GOT3 (cell line): ENCODE results near the gene ANTXR1.

Source experiments
- DNase-seq: peaks from one replicate; lab custom pipeline; 2025; ENCODE audit warnings: mixed read lengths; lab: John Stamatoyannopoulos, UW

ANTXR1 gene

DNA sequence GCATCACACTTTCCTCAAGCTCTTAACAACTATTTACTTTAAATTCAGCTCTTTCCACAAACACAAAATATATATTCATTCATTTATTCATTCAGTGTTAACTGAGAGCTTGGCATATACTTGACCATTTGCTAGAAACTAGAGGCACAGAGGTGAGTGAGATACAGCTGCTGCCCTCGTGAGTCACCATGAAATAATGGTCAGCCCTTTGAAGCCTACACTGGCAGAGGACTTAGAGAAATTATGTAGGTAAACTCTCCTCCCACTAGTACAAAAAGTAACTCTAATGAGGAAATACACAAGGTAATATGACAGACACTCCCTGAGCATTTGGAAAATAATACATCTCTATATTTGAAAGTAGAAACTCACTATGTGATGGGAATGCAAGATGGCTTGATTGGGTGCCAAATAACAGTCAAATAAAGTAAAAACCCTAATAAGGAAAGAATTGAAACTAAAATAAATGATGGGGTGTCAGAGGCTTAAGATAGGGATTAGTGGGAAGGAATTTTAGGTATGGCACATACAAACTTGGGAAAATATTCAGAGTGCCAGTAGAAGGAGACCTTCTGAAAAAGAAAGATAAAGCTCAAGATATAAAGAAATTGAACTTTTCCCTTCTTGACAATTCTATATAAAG lies 61.1 kb downstream of the ANTXR1 start:
- DNase-seq, result no peak

DNA sequence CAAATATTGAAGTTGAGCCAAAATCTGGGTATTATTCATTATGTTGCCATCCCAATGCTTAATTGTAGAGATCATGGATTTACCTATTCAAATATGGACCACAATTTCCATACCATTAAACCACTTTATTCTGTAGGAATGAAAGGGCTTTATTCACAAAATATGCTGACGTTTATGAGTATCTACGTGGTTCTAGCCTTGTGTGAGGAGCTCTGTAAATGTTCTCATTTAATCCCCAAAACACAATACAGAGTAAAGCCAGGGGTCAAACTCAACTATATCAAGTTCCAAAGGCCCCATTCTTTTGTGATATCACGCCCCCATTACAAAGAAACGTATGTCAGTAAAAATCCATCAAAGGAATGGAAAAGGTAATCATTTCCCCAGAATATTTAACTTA lies 61.9 kb downstream of the ANTXR1 start:
- no peak for DNase-seq

DNA sequence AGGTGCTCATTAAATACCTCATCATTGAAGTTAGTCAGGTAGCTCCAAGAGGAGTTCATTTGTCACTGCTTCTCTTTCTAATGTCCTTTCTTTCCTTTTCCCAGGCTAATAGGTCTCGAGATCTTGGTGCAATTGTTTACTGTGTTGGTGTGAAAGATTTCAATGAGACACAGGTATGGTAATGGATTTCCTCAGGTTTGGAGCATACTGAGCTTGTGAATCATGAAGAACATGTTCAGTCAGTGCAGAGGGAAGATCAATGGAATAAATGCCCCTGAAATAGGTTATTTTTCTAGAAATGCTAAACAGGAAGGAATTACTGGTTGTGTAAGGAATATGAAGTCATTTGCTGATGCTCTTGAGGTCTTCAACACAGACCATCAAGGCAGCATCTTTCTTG lies 62.5 kb downstream of the ANTXR1 start:
- no peak for DNase-seq

DNA sequence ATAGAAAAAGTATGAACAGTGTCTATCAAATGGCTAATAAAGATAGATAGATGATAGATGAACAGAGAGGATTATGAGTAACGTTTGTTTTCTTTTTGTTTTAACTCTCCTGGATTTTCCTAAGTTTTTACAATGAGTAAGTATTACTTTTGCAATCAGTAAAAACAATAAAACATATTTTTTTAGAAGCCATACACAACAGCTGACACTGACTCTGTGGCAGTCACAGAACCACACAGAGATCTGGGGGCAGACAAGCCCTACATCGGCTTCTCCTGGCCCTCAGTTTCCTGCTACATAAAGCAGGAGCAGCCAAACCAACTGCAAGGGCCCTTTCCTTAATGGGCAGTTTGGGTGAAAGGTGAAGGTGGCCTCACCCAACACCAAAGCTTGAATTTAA lies 63.6 kb downstream of the ANTXR1 start:
- no peak for DNase-seq

DNA sequence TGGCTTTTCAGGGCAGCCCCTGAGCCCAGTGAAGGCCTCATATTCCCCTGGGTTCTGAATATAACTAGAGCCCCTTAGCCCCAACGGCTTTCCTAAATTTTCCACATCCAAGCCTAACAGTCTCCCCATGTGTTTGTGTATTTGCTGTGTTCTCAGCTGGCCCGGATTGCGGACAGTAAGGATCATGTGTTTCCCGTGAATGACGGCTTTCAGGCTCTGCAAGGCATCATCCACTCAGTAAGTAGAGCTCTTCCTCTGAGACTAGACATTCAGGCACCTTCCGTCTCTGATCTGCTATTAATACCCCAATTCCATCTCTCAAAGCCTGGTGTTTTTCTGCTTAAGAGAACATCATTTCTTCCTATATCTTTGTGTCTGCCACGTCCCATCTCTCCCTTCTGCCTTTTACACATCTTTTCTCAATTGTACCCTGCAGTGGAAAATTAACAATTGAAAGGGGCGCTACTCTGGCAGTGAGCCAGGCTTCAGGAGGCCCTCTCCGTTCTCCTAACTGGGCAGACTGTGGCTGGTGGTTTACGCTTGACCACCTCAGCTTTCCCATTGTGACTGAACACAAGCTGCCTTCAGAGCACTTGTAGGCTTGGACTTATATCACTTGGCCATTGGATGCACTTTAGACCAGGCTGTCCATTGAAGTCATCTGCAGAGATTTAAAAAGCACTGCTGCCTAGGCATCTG lies 64.4 kb downstream of the ANTXR1 start:
- no peak for DNase-seq

DNA sequence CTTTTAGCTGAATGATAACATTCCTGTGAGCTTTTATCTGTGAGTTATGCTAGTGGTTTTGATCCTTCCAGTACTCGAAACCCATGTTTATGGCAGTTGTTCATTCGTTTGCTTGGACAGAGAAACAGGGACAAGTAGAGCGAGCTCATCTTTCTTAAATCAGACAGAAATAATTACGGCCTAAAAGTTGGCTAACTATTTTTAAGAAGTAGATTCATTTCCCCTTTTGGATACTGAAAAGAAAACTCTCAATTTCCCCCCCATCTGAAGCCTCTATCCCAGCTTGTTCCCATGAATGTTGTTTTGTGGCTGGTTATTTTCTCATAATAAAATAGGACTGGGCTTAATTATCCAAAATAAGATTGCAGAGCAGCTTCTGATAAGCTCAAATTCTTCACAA lies 67.1 kb downstream of the ANTXR1 start:
- no peak for DNase-seq

DNA sequence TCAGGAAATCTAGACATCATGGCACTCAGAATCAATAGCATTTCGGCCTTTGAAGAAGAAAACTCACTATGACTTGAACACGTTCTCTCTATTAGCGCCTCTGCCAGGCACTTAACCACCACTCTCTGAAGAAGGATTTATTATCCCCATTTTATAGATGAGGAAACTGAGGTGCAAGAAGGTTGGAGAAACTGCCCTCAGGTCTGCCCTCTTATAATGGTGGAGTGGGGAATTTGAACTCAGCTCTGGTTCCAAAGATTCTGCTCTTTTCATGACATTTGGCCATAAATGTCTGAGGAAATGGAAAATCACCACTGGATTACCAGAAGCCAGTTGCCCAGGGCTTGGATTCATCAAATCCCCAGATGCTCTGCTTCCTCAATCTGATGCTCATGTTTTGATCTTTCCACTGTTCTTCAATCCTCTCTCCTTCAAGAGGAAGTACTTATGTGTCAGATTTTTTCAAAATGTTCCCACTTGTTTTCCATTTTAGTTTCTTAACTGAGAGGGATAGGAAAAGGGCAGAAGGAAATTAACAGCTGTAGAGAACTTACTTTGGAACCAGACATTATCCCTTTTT lies 68.1 kb downstream of the ANTXR1 start:
- no peak for DNase-seq

DNA sequence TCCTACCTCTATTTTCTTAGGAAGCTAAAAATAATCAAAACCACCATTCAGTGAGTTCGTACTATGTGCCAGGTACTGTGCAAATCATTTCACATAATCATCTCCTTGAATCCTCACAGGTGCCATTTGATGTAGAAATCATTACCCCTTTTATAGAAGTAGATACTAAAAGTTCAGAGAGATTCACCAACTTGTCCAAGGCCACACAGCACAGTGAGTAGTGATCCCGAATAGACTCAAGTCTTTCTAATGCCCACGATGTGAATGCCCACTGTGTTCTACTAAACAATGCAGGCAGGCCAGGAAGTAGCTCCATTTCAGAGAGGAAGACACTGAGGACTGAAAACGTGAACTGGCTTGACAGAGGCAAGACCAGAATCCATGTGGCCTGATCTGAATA lies 68.8 kb downstream of the ANTXR1 start:
- DNase-seq, result no peak

DNA sequence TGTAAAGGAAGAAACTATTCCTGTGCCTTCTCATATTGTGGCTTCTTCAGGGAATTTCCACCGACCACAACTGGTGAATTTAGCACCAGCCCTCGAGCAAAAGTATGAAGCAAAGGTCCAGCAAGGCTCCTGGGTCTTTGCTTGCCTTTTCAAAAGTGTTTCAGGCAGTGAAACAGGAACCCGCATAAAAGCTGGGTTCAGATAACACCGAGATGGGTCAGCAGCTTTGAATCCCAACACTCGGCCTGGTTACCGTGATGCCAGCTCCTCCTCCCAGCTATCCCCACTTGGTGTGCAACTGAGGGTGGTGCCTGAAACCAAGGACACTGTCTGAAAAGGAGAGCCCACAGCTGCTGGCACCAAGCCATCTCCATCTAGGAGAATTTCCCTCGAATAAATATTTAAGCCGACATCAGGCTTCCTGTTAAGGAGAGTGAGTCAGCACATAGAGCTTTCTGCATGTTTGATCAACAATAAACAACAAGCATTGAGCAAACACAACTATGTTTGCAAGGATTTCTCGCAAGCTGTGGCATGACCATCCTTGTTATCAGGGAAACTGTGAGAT lies 69.5 kb downstream of the ANTXR1 start:
- DNase-seq, result no peak

DNA sequence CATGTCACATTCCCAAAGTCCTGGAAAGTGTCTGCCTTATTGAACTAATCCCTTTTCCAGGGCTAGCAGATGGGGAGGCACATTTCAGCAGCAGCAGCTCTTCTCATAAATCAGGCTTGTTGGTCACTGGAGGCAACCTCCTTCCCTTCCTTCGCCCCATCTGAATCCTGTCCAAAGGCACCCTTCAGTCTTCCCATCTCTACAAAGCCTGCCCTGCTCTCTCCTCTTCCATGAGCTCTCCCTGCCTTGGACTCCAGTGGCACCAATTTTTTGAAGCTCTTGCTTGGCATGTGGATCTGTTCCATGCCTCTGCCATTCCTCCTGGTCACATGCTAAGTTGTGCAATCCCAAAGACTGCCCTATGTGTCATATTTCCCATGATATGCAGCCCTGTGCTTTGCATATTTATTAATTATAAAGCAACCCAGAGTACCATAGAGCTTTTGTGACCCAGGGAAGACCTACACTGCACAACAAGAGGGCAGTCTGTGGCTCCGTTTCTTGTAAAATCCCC lies 70.3 kb downstream of the ANTXR1 start:
- no peak for DNase-seq

DNA sequence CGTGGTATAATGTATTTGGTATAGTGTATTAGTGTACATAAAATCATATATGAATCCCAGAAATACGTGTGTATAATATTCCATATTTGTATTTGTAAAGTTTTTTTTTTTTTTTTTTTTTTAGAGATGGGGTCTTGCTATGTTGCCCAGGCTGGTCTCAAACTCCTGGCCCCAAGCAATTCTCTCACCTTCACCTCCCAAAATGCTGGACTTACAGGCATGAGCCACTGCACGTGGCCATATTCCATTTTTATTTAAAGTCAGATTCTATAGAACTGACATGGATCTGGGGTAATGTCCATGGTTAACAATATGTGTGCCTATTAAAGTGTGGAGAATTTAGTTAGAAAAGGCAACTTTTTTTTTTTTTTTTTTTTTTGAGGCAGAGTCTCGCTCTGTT lies 71.5 kb downstream of the ANTXR1 start:
- DNase-seq, result no peak

DNA sequence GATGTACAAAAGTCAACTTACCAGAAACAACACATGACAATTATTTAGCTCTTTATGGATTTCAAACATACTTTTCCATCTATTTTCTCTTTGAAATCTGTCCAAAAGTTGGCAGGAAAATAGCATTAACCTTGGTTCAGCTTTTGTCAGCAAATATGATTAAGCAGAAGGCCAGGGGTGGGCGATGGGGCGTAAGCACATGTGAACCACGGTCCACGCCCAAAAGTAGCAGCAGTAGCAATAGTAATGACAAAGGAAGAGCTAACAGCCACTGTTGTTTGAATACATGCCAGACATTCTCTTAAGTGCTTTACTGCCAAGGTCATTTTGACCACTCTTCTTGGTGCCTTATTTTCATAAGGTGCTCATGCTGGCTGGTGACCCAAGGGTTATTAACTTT lies 73.5 kb downstream of the ANTXR1 start:
- DNase-seq, result no peak

DNA sequence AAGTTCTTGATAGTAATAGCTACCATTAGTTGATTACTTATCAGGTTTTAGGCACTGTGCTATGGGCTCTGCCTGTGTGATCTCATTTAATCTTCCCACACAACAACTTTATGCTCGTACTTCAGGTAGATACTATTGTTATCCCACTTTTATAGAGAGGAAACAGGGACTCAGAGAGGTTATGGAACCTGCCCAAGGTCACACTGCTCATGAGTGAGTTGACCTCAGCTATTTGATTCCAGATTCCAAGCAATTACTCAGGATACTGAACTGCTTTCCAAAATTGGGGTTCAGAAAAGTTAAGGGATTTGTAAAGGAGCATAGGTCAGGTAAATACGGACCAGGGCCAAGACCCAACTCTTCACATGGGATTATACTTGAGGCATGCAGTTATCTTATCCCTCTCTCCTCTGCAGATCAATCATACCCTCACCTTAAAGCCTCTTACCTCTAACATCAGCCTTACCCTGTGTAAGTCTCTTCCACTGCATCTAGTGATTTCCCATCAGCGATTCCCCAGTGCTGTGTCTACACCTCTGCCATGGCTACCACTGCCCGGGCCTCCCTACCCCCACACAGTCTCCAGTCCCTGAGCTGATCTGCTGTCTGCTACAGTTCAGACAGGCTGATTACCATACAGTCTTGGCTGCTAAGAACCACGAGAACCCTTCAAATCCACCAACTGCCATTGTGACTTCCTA lies 74.4 kb downstream of the ANTXR1 start:
- DNase-seq, result no peak

DNA sequence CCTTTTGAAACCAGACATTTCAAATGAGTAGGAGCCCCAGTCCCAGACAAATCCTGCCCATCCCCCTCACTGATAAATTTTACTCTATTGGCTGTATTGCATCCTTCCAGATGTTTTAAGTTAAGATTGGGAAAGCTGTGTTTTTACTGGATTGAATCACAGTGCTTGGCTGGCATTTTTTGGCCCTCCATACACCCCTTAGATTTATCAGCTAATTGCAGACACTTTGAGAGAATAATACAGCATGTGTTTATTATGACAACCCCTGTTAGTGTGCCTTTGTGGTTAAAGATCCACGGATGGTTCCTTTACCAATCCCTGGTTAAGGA lies 74.9 kb downstream of the ANTXR1 start:
- DNase-seq, result no peak

DNA sequence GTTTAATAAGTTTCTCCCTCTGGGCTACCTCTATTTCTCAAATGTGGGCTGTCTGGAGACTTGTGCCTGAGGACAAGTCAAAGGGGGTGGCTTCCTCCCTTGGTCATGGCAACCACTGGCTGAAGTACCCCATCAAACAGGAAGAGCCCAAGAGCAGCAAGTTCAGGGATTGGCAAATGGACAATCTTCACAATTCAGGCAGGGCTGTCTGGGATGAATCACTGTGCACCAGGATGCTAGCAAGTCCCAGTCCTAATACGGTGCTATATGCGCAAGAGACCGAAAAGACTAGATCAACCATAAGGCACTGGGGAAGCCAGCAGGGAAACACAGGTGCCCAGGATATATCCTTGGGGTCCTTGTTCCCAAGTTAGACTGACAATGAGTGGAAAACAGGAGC lies 75.5 kb downstream of the ANTXR1 start:
- DNase-seq, result no peak

DNA sequence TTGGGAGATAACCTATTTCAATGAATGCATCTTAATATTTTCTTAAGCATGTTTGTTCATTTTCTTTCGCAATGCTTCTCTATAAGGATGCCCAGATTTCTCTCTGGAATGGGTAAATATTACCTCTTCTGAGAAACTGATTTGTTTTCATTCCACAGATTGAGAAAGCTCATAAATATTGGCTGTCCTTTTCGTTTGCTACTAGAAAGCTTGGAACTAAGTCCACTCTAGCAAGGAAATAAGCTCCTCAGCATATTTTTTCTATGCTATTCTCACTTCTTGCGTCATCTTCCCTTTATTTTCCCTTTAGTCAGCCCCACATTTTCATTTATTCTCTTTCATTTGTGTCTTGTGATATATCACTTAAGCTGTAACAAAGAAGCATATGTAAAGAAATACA lies 76.3 kb downstream of the ANTXR1 start:
- no peak for DNase-seq

DNA sequence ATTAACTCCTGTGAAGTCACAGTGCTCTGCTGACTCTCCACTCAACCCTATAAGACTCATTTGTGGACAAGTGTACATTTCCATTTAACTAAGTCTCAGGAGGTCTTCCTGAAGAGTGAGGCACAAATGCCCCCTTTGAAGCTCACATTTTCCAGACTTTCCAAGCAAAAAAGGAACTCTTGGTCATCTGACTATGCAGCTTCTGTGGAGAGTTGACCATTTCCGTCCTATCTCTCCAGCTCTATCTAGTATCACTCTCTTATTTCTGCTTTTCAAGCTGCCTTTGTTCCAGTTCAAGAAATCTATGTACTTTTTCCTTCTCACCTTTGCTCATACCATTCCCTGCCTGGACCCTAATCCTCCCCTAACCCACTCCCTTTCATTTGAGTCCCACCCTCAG lies 77.0 kb downstream of the ANTXR1 start:
- no peak for DNase-seq

DNA sequence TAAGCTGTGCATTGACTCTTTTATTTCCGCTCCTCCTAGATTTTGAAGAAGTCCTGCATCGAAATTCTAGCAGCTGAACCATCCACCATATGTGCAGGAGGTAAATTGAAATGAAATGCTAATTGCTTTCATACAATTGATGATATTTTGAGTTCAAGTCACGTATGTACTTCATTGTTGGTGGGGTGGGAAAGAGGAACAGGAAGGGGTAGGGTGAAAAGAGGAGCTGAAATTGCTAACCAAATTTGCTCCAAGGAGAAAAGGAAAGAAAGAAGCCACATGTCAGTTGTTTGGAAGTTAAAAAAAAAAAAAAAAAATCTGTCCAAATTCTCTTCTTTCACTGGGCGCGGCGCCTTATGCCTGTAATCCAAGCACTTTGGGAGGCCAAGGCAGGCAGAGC lies 77.8 kb downstream of the ANTXR1 start:
- no peak for DNase-seq

DNA sequence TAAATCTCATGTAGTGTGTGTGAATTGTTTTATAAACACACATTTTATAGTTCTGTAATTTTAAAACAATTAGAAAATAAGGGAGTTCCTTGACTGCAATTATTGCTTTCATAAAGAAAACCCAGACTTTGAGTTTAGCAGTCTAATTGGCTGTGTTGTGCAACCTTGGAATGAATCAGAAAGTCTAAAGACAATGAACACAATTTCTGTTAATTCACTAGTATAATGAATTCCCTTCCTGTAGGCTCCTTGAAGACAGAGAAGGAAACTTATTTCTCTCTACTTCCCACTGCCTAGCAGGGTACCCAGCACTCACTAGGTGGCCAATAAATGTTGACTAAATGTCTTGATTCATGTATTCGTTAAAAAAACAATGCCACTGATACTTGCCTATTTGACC lies 79.9 kb downstream of the ANTXR1 start:
- DNase-seq, result no peak

DNA sequence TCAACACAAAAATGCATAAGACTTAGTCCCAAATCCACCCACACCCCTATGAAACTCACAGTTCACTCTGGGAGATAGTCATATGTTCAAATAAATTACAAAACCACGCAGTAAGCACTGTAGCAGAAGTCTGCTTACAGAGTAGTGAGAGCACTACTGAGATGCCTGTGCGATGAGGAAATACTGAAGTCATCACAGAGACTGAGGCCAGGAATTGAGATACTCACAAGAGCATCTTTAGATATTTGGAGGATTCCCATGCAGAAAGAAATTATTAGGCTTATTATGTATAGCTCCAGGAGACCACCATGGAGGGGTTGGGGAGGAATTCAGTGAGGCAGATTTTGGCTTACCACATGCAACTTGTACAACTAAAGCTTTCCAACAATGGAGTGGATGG lies 82.3 kb downstream of the ANTXR1 start:
- no peak for DNase-seq

DNA sequence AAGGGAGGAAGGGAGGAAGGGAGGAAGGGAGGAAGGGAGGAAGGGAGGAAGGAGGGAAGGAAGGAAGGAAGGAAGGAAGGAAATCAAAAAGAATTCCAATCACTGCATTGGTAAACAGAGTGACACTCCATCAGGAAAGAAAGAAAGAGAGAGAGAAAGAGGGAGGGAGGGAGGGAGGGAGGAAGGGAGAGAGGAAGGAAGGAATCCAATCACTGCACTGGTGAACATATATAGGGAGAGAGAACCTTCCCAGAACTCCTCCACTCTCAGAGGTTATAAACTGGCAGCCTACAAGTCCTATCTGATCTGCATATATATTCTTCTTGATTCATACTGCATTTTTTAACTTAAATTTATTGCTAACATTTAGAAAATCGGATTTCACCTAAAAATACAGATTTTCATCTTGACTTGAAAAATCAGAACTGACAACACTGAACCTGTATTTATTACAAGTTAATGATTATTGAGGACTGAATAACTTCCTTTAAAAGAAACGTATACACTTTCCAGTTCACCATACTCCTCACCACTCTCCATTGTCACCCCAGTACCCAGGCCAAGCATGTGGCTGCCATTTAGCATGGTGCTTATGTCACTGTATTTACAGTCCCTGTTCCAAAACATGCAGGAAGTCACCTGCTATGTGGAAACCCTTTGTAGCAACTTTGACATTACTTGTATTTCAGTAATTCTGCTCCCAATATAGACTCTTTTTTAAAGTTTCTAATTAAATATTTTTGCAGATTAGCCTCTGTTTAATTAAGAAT lies 83.5 kb downstream of the ANTXR1 start:
- DNase-seq, result no peak

DNA sequence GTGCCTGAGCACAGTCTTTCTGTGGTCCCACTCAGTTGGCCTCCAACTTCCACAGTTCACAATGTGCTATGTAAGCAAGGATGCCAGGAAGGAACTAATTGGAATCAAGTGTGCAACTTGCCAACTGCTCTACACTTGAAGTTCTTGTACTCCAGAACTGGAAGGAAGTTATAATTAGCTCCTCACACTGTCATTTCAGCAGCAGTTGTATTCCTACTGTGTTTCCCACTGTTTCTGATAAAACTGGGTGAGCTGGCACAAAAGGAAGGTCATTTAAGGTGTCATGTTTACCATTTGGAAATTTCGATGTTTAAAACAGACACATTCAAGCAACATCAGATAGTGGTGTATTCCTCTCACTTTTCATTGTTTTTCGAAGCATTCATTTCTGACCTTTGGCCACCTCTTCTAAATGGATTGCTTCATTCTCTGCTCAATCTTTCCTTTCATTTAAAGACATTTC lies 84.2 kb downstream of the ANTXR1 start:
- no peak for DNase-seq
